ENCODE measurements around the gene HMCN2.

DNA sequence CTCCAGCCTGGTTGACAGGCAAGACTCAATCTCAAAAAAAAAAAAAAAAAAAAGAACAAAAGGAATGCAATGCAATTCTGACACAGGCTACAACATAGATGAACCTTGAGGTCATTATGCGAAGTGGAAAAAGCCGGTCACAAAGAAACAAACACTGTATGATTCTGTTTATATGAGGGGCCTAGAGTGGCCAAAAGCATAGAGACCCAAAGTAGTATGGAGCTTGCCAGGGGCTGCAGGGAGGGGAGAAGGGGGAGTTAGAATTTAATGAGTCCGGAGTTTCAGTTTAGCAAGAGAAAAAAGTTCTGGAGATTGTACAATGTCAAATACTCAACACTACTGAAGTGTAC, 146.0 kb downstream of the HMCN2 start:
- TF ChIP-seq, protein P1, sequence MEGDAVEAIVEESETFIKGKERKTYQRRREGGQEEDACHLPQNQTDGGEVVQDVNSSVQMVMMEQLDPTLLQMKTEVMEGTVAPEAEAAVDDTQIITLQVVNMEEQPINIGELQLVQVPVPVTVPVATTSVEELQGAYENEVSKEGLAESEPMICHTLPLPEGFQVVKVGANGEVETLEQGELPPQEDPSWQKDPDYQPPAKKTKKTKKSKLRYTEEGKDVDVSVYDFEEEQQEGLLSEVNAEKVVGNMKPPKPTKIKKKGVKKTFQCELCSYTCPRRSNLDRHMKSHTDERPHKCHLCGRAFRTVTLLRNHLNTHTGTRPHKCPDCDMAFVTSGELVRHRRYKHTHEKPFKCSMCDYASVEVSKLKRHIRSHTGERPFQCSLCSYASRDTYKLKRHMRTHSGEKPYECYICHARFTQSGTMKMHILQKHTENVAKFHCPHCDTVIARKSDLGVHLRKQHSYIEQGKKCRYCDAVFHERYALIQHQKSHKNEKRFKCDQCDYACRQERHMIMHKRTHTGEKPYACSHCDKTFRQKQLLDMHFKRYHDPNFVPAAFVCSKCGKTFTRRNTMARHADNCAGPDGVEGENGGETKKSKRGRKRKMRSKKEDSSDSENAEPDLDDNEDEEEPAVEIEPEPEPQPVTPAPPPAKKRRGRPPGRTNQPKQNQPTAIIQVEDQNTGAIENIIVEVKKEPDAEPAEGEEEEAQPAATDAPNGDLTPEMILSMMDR (IDR thresholded peaks at IDR 0.05; ENCODE audit: low read length): no peak
- TF ChIP-seq EZH2phosphoT487 (IDR thresholded peaks at IDR 0.05; ENCODE audit: low read length): no peak
- no peak for TF ChIP-seq EZH2 (optimal IDR thresholded peaks at IDR 0.05; ENCODE audit: low read depth, low read length)
